Measurements from ENCODE around the gene MAS1. TPM values are rescaled to one million over a fixed set of nuclear protein-coding genes. Genes with fewer than 3 reads are reported as not detected.

The MAS1 gene
- not detected in 2 replicates for total RNA-seq

DNA sequence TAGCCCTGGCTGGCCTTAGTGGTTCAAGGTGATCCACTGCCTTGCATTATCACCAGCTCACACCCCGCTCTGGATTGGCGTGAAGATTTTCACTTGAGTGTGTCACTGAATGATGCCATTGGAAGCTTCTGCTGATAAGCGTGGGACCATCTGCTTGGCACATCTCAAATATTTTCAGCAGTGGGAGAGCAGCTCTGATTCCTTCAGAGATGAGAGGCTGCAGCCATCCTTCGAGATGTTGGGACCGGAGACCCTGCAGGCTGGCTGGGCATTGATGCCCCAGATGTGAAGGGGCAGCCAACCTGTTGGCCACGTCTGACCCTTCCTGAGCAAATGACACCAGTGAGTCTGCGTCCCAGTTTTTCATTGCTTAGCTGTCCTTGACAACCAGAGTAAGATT is at the start of gene MAS1:
Gene MAS1, plus strand, starts transcription at position 197 of the 400 bp plus-strand sequence. CDS start 15,968 bp downstream, outside the sequence.

Other genes with a start within 250 kb of the MAS1 start
- gene SOD2, start 197.7 kb upstream of the MAS1 start, total RNA-seq, result 213 and 2,364 TPM in 2 replicates
- 99.6 and 129 TPM in 2 replicates for gene WTAP, start 163.5 kb upstream of the MAS1 start, total RNA-seq
- 19.0 and 76.8 TPM in 2 replicates for gene ACAT2, start 128.9 kb upstream of the MAS1 start, total RNA-seq
- gene TCP1, start 101.4 kb upstream of the MAS1 start, total RNA-seq, result 273 and 275 TPM in 2 replicates
- gene MRPL18, start 100.5 kb upstream of the MAS1 start, total RNA-seq, result 78.4 and 107 TPM in 2 replicates
- gene PNLDC1, start 90.7 kb upstream of the MAS1 start, total RNA-seq, result not detected in 2 replicates
- gene IGF2R, start 78.1 kb downstream of the MAS1 start, total RNA-seq, result 170 and 264 TPM in 2 replicates
- gene SLC22A1, start 230.8 kb downstream of the MAS1 start, total RNA-seq, result 0.44 and 1.3 TPM in 2 replicates

Measured in smooth muscle cell of trachea (primary cell).